Activated gamma-delta T cell treated with anti-CD3 and anti-CD28 coated beads, Interleukin-2, amount 50 U/mL, for 16 hours (primary cell): ENCODE results near the gene AIG1.
"Not testable (repeated sequence)": the region's sequence is repeated elsewhere in the genome, so short reads cannot be mapped to it uniquely, and the experiment has no call there.

ENCODE experiments used
- DNase-seq: peaks from one replicate; pipeline ENCODE4 v3.0.0-alpha.2; 2020; ENCODE audit warnings: low read depth

AIG1 gene

GRCh38 chr6:143276436-143276835, 215.7 kb downstream of the AIG1 start:
- no peak for DNase-seq

- no peak for DNase-seq
Observed at GRCh38 chr6:143279385-143279784, 218.7 kb downstream of the AIG1 start.

- DNase-seq = no peak
Observed at GRCh38 chr6:143283887-143284645, 223.4 kb downstream of the AIG1 start.

GRCh38 chr6:143286251-143286795, 225.6 kb downstream of the AIG1 start:
- no peak for DNase-seq

GRCh38 chr6:143288923-143289322, 228.2 kb downstream of the AIG1 start:
- no peak for DNase-seq

- no peak for DNase-seq
Observed at GRCh38 chr6:143290206-143290605, 229.5 kb downstream of the AIG1 start.

GRCh38 chr6:143293523-143293922, 232.8 kb downstream of the AIG1 start:
- no peak for DNase-seq

GRCh38 chr6:143294265-143294860, 233.7 kb downstream of the AIG1 start:
- DNase-seq = no peak

- no peak for DNase-seq
Observed at GRCh38 chr6:143295932-143296331, 235.2 kb downstream of the AIG1 start.

GRCh38 chr6:143298071-143298470, 237.4 kb downstream of the AIG1 start:
- no peak for DNase-seq

GRCh38 chr6:143299253-143300166, 238.8 kb downstream of the AIG1 start:
- no peak for DNase-seq

GRCh38 chr6:143301188-143301587, 240.5 kb downstream of the AIG1 start:
- DNase-seq = no peak

GRCh38 chr6:143307760-143308159, 247.1 kb downstream of the AIG1 start:
- DNase-seq = not testable (repeated sequence)

- DNase-seq = no peak
Observed at GRCh38 chr6:143313163-143313562, 252.5 kb downstream of the AIG1 start.

- DNase-seq = no peak
Observed at GRCh38 chr6:143321491-143322086, 260.9 kb downstream of the AIG1 start.

GRCh38 chr6:143322386-143322785, 261.7 kb downstream of the AIG1 start:
- no peak for DNase-seq

GRCh38 chr6:143323729-143324470, 263.2 kb downstream of the AIG1 start:
- DNase-seq = no peak

- DNase-seq = no peak
Observed at GRCh38 chr6:143325379-143326140, 264.9 kb downstream of the AIG1 start.

GRCh38 chr6:143328876-143329275, 268.2 kb downstream of the AIG1 start:
- DNase-seq = no peak

GRCh38 chr6:143329323-143329722, 268.6 kb downstream of the AIG1 start:
- no peak for DNase-seq

- no peak for DNase-seq
Observed at GRCh38 chr6:143331362-143331761, 270.7 kb downstream of the AIG1 start.
